Panc1 (cell line): ENCODE measurements around the gene EVA1C. TPM values are rescaled to one million over a fixed set of nuclear protein-coding genes. Genes with fewer than 3 reads are reported as not detected.

Source experiments
- ATAC-seq: fragments of 200-7000 bp; cut with Tn5 transposase; 2 replicates; pipeline ENCODE4 v1.9.1; 2020; ENCODE audit warnings: mild to moderate bottlenecking, moderate library complexity
- Bru-seq: library from RNA; stranded (reverse); fragments of 400-500 nt; gene quantifications from one replicate; lab custom pipeline; 2021; lab: Mats Ljungman, UMichigan
- BruChase-seq, 2 experiments: library from RNA; stranded (reverse); fragments of 400-500 nt; gene quantifications; one replicate each; lab custom pipeline; 2021; lab: Mats Ljungman, UMichigan
- BruUV-seq: library from RNA; stranded (reverse); fragments of 400-500 nt; replicated peaks from 2 replicates; lab custom pipeline; 2021; lab: Mats Ljungman, UMichigan
- CTCF ChIA-PET: fragments of 300-600 bp; sonication (Branson Sonifier 250); formaldehyde crosslinking; loops from one replicate; lab custom pipeline; 2022; ENCODE audit warnings: antibody characterized with exemption; lab: Charles Lee
- POLR2A ChIA-PET: fragments of 300-600 bp; sonication (Branson Sonifier 250); formaldehyde crosslinking; loops from one replicate; lab custom pipeline; 2022; ENCODE audit warnings: antibody characterized with exemption; lab: Charles Lee
- DNase-seq: peaks from one replicate; pipeline ENCODE4 v3.0.0-alpha.2; 2010; ENCODE audit warnings: low read depth, low spot score
- H3K27ac ChIP-seq: 2 replicates; pipeline ENCODE4 v1.5.1; 2011; ENCODE audit warnings: mild to moderate bottlenecking, low read length, inconsistent platforms
- H3K27me3 ChIP-seq: fragments of 200-500 bp; sonication (Bioruptor generic); 2 replicates; pipeline ENCODE4 v1.6.0; 2014; ENCODE audit warnings: low read length, inconsistent platforms; ENCODE audit not compliant: control insufficient read depth, insufficient read depth
- H3K36me3 ChIP-seq: fragments of 200-500 bp; sonication (Bioruptor generic); 2 replicates; pipeline ENCODE4 v1.5.1; 2014; ENCODE audit warnings: inconsistent platforms, mild to moderate bottlenecking, low read length, moderate library complexity; ENCODE audit not compliant: control insufficient read depth, insufficient read depth
- H3K4me1 ChIP-seq: 2 replicates; pipeline ENCODE4 v1.5.1; 2011; ENCODE audit warnings: inconsistent platforms, mild to moderate bottlenecking, low read length, moderate library complexity; ENCODE audit not compliant: control insufficient read depth, insufficient read depth
- H3K4me3 ChIP-seq, 2 experiments: 2 replicates each; pipeline ENCODE4 v1.5.1; 2011 to 2012; ENCODE audit warnings: low read depth in 2 of 2, low read length in 2 of 2, mild to moderate bottlenecking in 2 of 2, inconsistent platforms in 1 of 2, moderate library complexity in 1 of 2
- H3K9me3 ChIP-seq: fragments of 200-500 bp; sonication (Bioruptor generic); 2 replicates; pipeline ENCODE4 v1.5.1; 2014; ENCODE audit warnings: low read depth, mild to moderate bottlenecking, inconsistent platforms, low read length, moderate library complexity; ENCODE audit not compliant: control insufficient read depth, insufficient read depth
- CTCF ChIP-seq: fragments of 450-650 bp; IDR thresholded peaks from 2 replicates; pipeline ENCODE4 v1.5.1; 2017; ENCODE audit warnings: mild to moderate bottlenecking
- POLR2AphosphoS5 ChIP-seq: IDR thresholded peaks from 2 replicates; pipeline ENCODE4 v1.6.1; 2012; ENCODE audit warnings: mild to moderate bottlenecking, low read depth, low read length, moderate library complexity
- REST ChIP-seq, 2 experiments: IDR thresholded peaks; 2 replicates each; pipeline ENCODE4 v1.6.1; 2011 to 2012; ENCODE audit warnings: low read depth in 2 of 2, control low read depth in 1 of 2, low read length in 1 of 2, mild to moderate bottlenecking in 1 of 2, moderate library complexity in 1 of 2; ENCODE audit not compliant: insufficient read depth in 1 of 2
- SIN3A ChIP-seq: IDR thresholded peaks from 2 replicates; pipeline ENCODE4 v1.6.1; 2012; ENCODE audit warnings: low read depth, mild to moderate bottlenecking, low read length, moderate library complexity, borderline replicate concordance; ENCODE audit not compliant: insufficient read depth
- TCF7L2 ChIP-seq: IDR thresholded peaks from 2 replicates; pipeline ENCODE4 v1.6.1; 2011; ENCODE audit warnings: mild to moderate bottlenecking, low read depth, low read length, inconsistent platforms
- in situ Hi-C: cut with HindIII; loops from 2 replicates; pipeline ENCODE4 v1.10.0; 2016; ENCODE audit warnings: low sequenced_read_pairs, low pct_unique_long_range_greater_than_20kb
- intact Hi-C: fragments of 100-400 bp; cut with micrococcal nuclease; formaldehyde crosslinking; loops from one replicate; pipeline ENCODE4 v1.10.0; 2022; ENCODE audit not compliant: unreplicated experiment
- long read RNA-seq: library from polyadenylated mRNA; unstranded; transcript quantifications from one replicate; pipeline ENCODE4 v2.0.0, GENCODE V29; 2021; ENCODE audit not compliant: unreplicated experiment
- polyA plus RNA-seq: library from polyadenylated mRNA; unstranded; fragments of >200 nt; gene quantifications from one replicate; pipeline ENCODE4 v1.2.1, GENCODE V29; 2012; ENCODE audit warnings: missing spikeins; ENCODE audit not compliant: insufficient read length
- total RNA-seq: library from RNA; stranded (reverse); gene quantifications from one replicate; pipeline ENCODE4 v1.2.1, GENCODE V29; 2021; ENCODE audit not compliant: unreplicated experiment

Gene EVA1C, protein sequence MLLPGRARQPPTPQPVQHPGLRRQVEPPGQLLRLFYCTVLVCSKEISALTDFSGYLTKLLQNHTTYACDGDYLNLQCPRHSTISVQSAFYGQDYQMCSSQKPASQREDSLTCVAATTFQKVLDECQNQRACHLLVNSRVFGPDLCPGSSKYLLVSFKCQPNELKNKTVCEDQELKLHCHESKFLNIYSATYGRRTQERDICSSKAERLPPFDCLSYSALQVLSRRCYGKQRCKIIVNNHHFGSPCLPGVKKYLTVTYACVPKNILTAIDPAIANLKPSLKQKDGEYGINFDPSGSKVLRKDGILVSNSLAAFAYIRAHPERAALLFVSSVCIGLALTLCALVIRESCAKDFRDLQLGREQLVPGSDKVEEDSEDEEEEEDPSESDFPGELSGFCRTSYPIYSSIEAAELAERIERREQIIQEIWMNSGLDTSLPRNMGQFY
- total RNA-seq (2.8 TPM), Bru-seq, nascent RNA (percentile 45 among the genes with signal in this experiment), BruChase-seq, experiment 1, labeled RNA remaining after a 2-hour chase (percentile 38 among the genes with signal in this experiment), BruChase-seq, experiment 2, labeled RNA remaining after a 6-hour chase (percentile 38 among the genes with signal in this experiment)
- 3.7 TPM for polyA plus RNA-seq
- long read RNA-seq, partial matches to known transcripts, result 0 of 5 reads
- long read RNA-seq, other reads (novel, unspliced or antisense), result 1 of 5 reads

DNA sequence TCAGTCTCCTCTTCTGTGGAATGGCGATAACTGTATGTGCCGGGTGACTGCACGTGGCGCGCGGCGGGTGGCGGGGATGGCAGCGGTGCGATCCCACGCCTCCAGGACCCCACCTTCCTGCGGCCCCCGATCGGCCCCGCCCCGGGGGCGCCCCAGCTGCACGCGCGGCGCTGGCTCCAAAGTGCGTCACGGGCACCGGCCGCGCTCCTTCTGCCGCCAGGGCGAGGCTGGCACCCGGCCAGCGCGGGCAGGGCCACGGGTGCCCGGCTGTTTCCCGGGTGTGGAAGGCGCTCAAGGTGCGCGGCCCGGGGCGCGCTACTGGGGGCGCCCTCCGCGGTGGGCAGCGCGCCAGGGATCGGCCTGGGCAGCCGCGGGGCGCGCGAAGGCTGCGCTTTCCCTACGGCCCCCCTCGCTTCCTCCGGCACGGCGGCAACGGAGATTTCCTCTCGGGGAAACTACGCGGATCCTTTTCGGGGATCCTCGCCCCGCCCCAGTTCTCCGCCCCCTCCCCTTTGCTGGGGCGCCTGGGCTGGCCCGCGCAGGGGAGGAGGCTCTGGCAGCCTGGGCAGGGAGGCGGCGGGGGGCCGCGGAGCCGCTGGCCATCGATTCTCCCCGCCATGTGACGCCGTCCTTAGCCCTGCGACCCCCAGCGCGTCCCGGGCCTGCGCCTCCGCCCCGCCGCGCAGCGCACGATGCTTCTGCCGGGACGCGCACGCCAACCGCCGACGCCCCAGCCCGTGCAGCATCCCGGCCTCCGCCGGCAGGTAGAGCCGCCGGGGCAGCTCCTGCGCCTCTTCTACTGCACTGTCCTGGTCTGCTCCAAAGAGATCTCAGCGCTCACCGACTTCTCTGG lies at the start of gene EVA1C:
TSS of gene EVA1C (plus strand) at position 545 of the 853 bp plus-strand sequence. CDS start at position 693, 148 bp downstream.
- intact Hi-C loops, result loop anchor here (5.0 kb wide), 1 partner anchor 150 kb away; no protein-coding TSS in a partner anchor
- Histone ChIP-seq H3K36me3 (no peaks in the 10 kb centered on the region), H3K4me1 (peaks cover 4% of the 10 kb centered on the region; the same call in 1 of the 2 replicates), H3K9me3 (no peaks in the 10 kb centered on the region), H3K27me3 (peaks cover 2% of the 10 kb centered on the region; the same call in 1 of the 2 replicates), H3K27ac (no peak within 1 kb of the TSS), H3K4me3 (peak within 1 kb of the TSS; percentile 43 to 58)
- DNase-seq (no peak), ATAC-seq (peak; percentile 75)
- TF ChIP-seq REST (IDR thresholded peaks at IDR 0.05; ENCODE audit: insufficient read depth in 1 of 2, low read depth in 2 of 2, low read length in 1 of 2), result no peak
- TF ChIP-seq SIN3A, result no peak
- TF ChIP-seq TCF7L2, result no peak
- peak; percentile 45; the same call in 1 of the 2 replicates for TF ChIP-seq CTCF
- in situ Hi-C loops, result no loop called here
- BruUV-seq, result no TSS peak
- POLR2A ChIA-PET, result no interaction called here
- CTCF ChIA-PET, result interaction anchor here (0.6 kb wide), 1 partner anchor 52 kb away, joined by 3 read pairs; no protein-coding TSS in a partner anchor

- H3K4me1 ChIP-seq, result no peaks in the 10 kb centered on the region
- CTCF ChIA-PET, result no interaction called here
- H3K36me3 ChIP-seq, result peaks cover 15% of the 10 kb centered on the region
- H3K27me3 ChIP-seq, result no peaks in the 10 kb centered on the region
- in situ Hi-C loops (no loop called here), intact Hi-C loops (no loop called here)
- DNase-seq (no peak), ATAC-seq (no peak)
- H3K4me3 ChIP-seq, result no peak overlapping the region
- no peaks in the 10 kb centered on the region for H3K9me3 ChIP-seq
- no peak for TF ChIP-seq POLR2AphosphoS5
- TF ChIP-seq SIN3A, result no peak
- no peak for TF ChIP-seq CTCF
- TF ChIP-seq REST (IDR thresholded peaks at IDR 0.05; ENCODE audit: insufficient read depth in 1 of 2, low read depth in 2 of 2, low read length in 1 of 2), result no peak
- no peak for TF ChIP-seq TCF7L2
- POLR2A ChIA-PET, result no interaction called here
- BruUV-seq, result no TSS peak
- H3K27ac ChIP-seq, result no peak overlapping the region
Observed at GRCh38 chr21:32364387-32364786, 48.1 kb upstream of the EVA1C start.
